H9 (cell line): ENCODE data around the gene DNAH11. TPM values are rescaled to one million over a fixed set of nuclear protein-coding genes. Genes with fewer than 3 reads are reported as not detected.

Experiments used
- DNase-seq: peaks from one replicate; pipeline ENCODE4 v3.0.0-alpha.2; 2017
- H2AFZ ChIP-seq: one replicate; pipeline ENCODE4 v1.6.1; 2013; ENCODE audit warnings: mild to moderate bottlenecking, low read length, control low read depth, moderate library complexity
- H2AK5ac ChIP-seq: 2 replicates; pipeline ENCODE4 v1.6.1; 2013; ENCODE audit warnings: low read length, control low read depth, mixed read lengths; ENCODE audit not compliant: insufficient read length
- H2BK120ac ChIP-seq: one replicate; pipeline ENCODE4 v1.6.1; 2013; ENCODE audit warnings: low read depth, mild to moderate bottlenecking, low read length, control low read depth, inconsistent platforms; ENCODE audit not compliant: poor library complexity, severe bottlenecking
- H2BK12ac ChIP-seq: 2 replicates; pipeline ENCODE4 v1.6.1; 2013; ENCODE audit warnings: low read length, control low read depth, mixed read lengths, low read depth; ENCODE audit not compliant: insufficient read length
- H2BK15ac ChIP-seq: 2 replicates; pipeline ENCODE4 v1.6.1; 2013; ENCODE audit warnings: low read depth, low read length, control low read depth
- H2BK20ac ChIP-seq: one replicate; pipeline ENCODE4 v1.6.1; 2013; ENCODE audit warnings: low read depth, mild to moderate bottlenecking, low read length, control low read depth, inconsistent platforms; ENCODE audit not compliant: poor library complexity, severe bottlenecking
- H2BK5ac ChIP-seq: 2 replicates; pipeline ENCODE4 v1.6.1; 2013; ENCODE audit warnings: low read length, control low read depth, mixed read lengths; ENCODE audit not compliant: insufficient read length
- H3K14ac ChIP-seq: 2 replicates; pipeline ENCODE4 v1.6.1; 2013; ENCODE audit warnings: low read length, control low read depth; ENCODE audit not compliant: insufficient read depth
- H3K18ac ChIP-seq: 2 replicates; pipeline ENCODE4 v1.6.1; 2013; ENCODE audit warnings: low read depth, mild to moderate bottlenecking, mixed read lengths, low read length, control low read depth; ENCODE audit not compliant: insufficient read length
- H3K23ac ChIP-seq: 2 replicates; pipeline ENCODE4 v1.6.1; 2013; ENCODE audit warnings: low read length, control low read depth, mixed read lengths, low read depth; ENCODE audit not compliant: insufficient read length
- H3K23me2 ChIP-seq: 2 replicates; pipeline ENCODE4 v1.6.1; 2013; ENCODE audit warnings: low read depth, mild to moderate bottlenecking, mixed read lengths, low read length, control low read depth; ENCODE audit not compliant: insufficient read length, poor library complexity, severe bottlenecking
- H3K27ac ChIP-seq: 2 replicates; pipeline ENCODE4 v1.5.1; 2013; ENCODE audit warnings: low read length, control low read depth, mixed read lengths, low read depth; ENCODE audit not compliant: insufficient read length
- H3K27me3 ChIP-seq: 2 replicates; pipeline ENCODE4 v1.6.1; 2013; ENCODE audit warnings: low read length, control low read depth, inconsistent platforms; ENCODE audit not compliant: insufficient read depth
- H3K4ac ChIP-seq: 2 replicates; pipeline ENCODE4 v1.6.1; 2013; ENCODE audit warnings: low read depth, mild to moderate bottlenecking, control low read depth, inconsistent platforms, low read length, moderate library complexity
- H3K4me1 ChIP-seq: 2 replicates; pipeline ENCODE4 v1.6.1; 2013; ENCODE audit warnings: low read length, control low read depth, inconsistent platforms; ENCODE audit not compliant: insufficient read depth
- H3K4me2 ChIP-seq: 2 replicates; pipeline ENCODE4 v1.6.1; 2013; ENCODE audit warnings: low read length, control low read depth, mixed read lengths; ENCODE audit not compliant: insufficient read length, insufficient read depth
- H3K56ac ChIP-seq: 2 replicates; pipeline ENCODE4 v1.6.1; 2013; ENCODE audit warnings: low read depth, mild to moderate bottlenecking, mixed read lengths, low read length, control low read depth; ENCODE audit not compliant: insufficient read length
- H3K79me1 ChIP-seq: 2 replicates; pipeline ENCODE4 v1.6.1; 2013; ENCODE audit warnings: low read depth, mild to moderate bottlenecking, moderate library complexity, low read length, control low read depth, inconsistent platforms; ENCODE audit not compliant: insufficient read depth, poor library complexity, severe bottlenecking
- H3K79me2 ChIP-seq: 2 replicates; pipeline ENCODE4 v1.6.1; 2013; ENCODE audit warnings: low read length, control low read depth, inconsistent platforms; ENCODE audit not compliant: insufficient read depth
- H3K9ac ChIP-seq: 2 replicates; pipeline ENCODE4 v1.6.1; 2013; ENCODE audit warnings: low read length, control low read depth, mixed read lengths; ENCODE audit not compliant: insufficient read length; ENCODE audit errors: extremely low read depth
- H3K9me3 ChIP-seq: one replicate; pipeline ENCODE4 v1.6.1; 2013; ENCODE audit warnings: low read depth, low read length, inconsistent platforms; ENCODE audit not compliant: control insufficient read depth
- H3T11ph ChIP-seq: one replicate; pipeline ENCODE4 v1.6.1; 2013; ENCODE audit warnings: mild to moderate bottlenecking, low read length, control low read depth, inconsistent platforms
- H4K20me1 ChIP-seq: one replicate; pipeline ENCODE4 v1.6.1; 2013; ENCODE audit not compliant: control insufficient read depth, insufficient read length, insufficient read depth
- H4K5ac ChIP-seq: 2 replicates; pipeline ENCODE4 v1.6.1; 2013; ENCODE audit warnings: low read depth, mild to moderate bottlenecking, mixed read lengths, low read length, control low read depth; ENCODE audit not compliant: insufficient read length
- H4K8ac ChIP-seq: replicated peaks from 2 replicates; pipeline ENCODE4 v1.6.1; 2013; ENCODE audit warnings: low read length, control low read depth, mixed read lengths, low read depth; ENCODE audit not compliant: insufficient read length
- H4K91ac ChIP-seq: 2 replicates; pipeline ENCODE4 v1.6.1; 2013; ENCODE audit warnings: low read depth, mild to moderate bottlenecking, moderate library complexity, mixed read lengths, low read length, control low read depth; ENCODE audit not compliant: insufficient read length
- H3K27ac Mint-ChIP-seq, 3 experiments: 2 replicates in 2 of 3; 3 replicates in 1 of 3; pipeline ENCODE4 v1.8.0; 2020 to 2021; ENCODE audit warnings: mixed read lengths in 3 of 3, mild to moderate bottlenecking in 1 of 3, moderate library complexity in 1 of 3
- H3K27me3 Mint-ChIP-seq: 2 replicates; pipeline ENCODE4 v1.8.0; 2021; ENCODE audit warnings: low read depth, mild to moderate bottlenecking, moderate library complexity, mixed read lengths
- H3K36me3 Mint-ChIP-seq, 3 experiments: 2 replicates in 2 of 3; 3 replicates in 1 of 3; pipeline ENCODE4 v1.8.0; 2020 to 2021; ENCODE audit warnings: low read depth in 3 of 3, mixed read lengths in 3 of 3; ENCODE audit not compliant: insufficient read depth in 1 of 3
- H3K4me1 Mint-ChIP-seq, 2 experiments: 2 replicates each; pipeline ENCODE4 v1.8.0; 2020; ENCODE audit warnings: mixed read lengths in 2 of 2
- H3K4me3 Mint-ChIP-seq, 2 experiments: 2 replicates in 1 of 2; 3 replicates in 1 of 2; pipeline ENCODE4 v1.8.0; 2020 to 2021; ENCODE audit warnings: mild to moderate bottlenecking in 2 of 2, mixed read lengths in 2 of 2, moderate library complexity in 1 of 2
- H3K9me3 Mint-ChIP-seq, 2 experiments: 2 replicates in 1 of 2; 3 replicates in 1 of 2; pipeline ENCODE4 v1.8.0; 2020; ENCODE audit warnings: mild to moderate bottlenecking in 2 of 2, mixed read lengths in 2 of 2, moderate library complexity in 1 of 2
- CTCF ChIP-seq: fragments of 200-600 bp; sonication (generic); conservative IDR thresholded peaks from 3 replicates; pipeline ENCODE4 v1.8.0; 2021; ENCODE audit warnings: antibody characterized with exemption, mild to moderate bottlenecking
- WGBS: extraction: QIAGEN DNeasy Blood & Tissue Kit; methylation state at CpG from one replicate; pipeline ENCODE4 v1.1.7; 2013; ENCODE audit warnings: missing lambda C conversion rate, low lambda C conversion rate, mixed read lengths; ENCODE audit not compliant: insufficient read length; ENCODE audit errors: extremely low coverage; 5-methylcytosine and 5-hydroxymethylcytosine counted together
- total RNA-seq: library from RNA; stranded (reverse); gene quantifications from 2 replicates; pipeline ENCODE4 v1.2.1, GENCODE V29; 2021

DNAH11 gene
- total RNA-seq, 1 experiment from 2014 or later = 2.5 TPM

- H3K27me3 Mint-ChIP-seq = peaks cover 8% of the 10 kb centered on the region; the same call in 1 of the 2 replicates
- H3K9me3 Mint-ChIP-seq = no peaks in the 10 kb centered on the region
- no peaks in the 10 kb centered on the region for H3K27me3 ChIP-seq
Measured at GRCh38 chr7:21944616-21945453, 402.0 kb downstream of the DNAH11 start.

More at GRCh38 chr7:21944616-21945453, 402.0 kb downstream of the DNAH11 start:
- no peaks in the 10 kb centered on the region for H3K9me3 ChIP-seq
- no peaks in the 10 kb centered on the region for H4K20me1 ChIP-seq
- H3K27ac ChIP-seq = no peak overlapping the region
- no peak overlapping the region for H3K56ac ChIP-seq
- H3K79me2 ChIP-seq = peaks cover 28% of the 10 kb centered on the region; the same call in 1 of the 2 replicates
- H3K36me3 Mint-ChIP-seq = peaks cover 0 to 4% (median 0%) of the 10 kb centered on the region in 3 experiments; a peak in 4 of 7 replicates
- no peak overlapping the region for H4K5ac ChIP-seq
- H4K8ac ChIP-seq = no peak overlapping the region
- peak overlapping the region; percentile 94 for H3K4me2 ChIP-seq
- peaks cover 6% of the 10 kb centered on the region; the same call in 1 of the 2 replicates for H3K4me1 ChIP-seq
- H3K4me1 Mint-ChIP-seq = peaks cover 45 to 54% of the 10 kb centered on the region in 2 experiments
- H3K14ac ChIP-seq = peak overlapping the region; percentile 72
- H2BK20ac ChIP-seq = no peak overlapping the region
- no peak overlapping the region for H4K91ac ChIP-seq
- H3T11ph ChIP-seq = no peak overlapping the region
- H2BK120ac ChIP-seq = no peak overlapping the region
- peak; percentile 75 for DNase-seq
- H3K4ac ChIP-seq = no peak overlapping the region
- WGBS = no CpG with 5 or more reads among the region's 34 CpGs
- no peak overlapping the region for H2BK5ac ChIP-seq
- H2AFZ ChIP-seq = no peak overlapping the region
- no peak overlapping the region for H3K23ac ChIP-seq
- H3K79me1 ChIP-seq = no peaks in the 10 kb centered on the region
- H3K18ac ChIP-seq = peak overlapping the region; percentile 61
- TF ChIP-seq CTCF = peak; percentile 11; the same call in 1 of the 3 replicates
- H2BK12ac ChIP-seq = no peak overlapping the region
- H2AK5ac ChIP-seq = no peak overlapping the region
- H3K9ac ChIP-seq = peak overlapping the region; percentile 86
- no peak overlapping the region for H2BK15ac ChIP-seq
- H3K4me3 Mint-ChIP-seq = peak overlapping the region; percentile 80 to 90
- peaks cover 7% of the 10 kb centered on the region for H3K23me2 ChIP-seq
- peak overlapping the region in 2 of 3 experiments; percentile 76 to 99; a peak in 5 of 7 replicates for H3K27ac Mint-ChIP-seq
